Measurements from ENCODE around the gene ALPL. TPM values are rescaled to one million over a fixed set of nuclear protein-coding genes. Genes with fewer than 3 reads are reported as not detected.

Gene ALPL
- total and polyA plus RNA-seq, 2 of the 4 experiments (the other 2 are of a cell fraction): 0.54 to 2.2 TPM

DNA sequence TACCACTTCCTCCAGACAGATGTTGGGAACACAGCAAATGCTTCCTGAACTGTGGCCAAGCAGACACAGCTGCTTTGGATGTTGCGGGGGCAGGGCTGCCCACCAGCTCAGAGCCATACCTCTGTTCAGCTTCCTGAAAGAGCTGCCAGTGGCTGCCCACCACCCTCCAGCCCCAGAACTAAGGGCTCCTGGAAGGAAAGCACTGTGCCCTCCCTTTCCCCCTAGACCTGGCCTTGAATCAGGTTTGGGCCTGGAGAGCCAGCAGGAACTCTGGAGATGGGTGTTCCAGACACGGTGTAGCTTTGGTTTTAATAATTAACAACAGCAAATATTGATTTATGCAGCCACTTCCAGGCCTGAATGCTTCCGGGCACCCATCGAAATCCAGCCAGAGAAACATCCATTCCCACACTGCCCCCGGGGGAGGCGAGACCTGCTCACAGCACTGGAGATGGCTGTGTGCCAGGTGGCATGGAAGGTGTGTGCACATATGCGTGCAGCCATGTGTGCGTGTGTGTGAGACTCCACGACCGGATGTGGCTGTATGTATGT lies 114.3 kb downstream of the ALPL start:
- Histone ChIP-seq H4K5ac (ENCODE audit: low read depth, low read length) (no peak overlapping the region), H2BK120ac (ENCODE audit: low read depth, low read length) (no peak overlapping the region), H4K91ac (ENCODE audit: insufficient read depth, low read depth, low read length) (no peak overlapping the region), H3K27ac (ENCODE audit: insufficient read depth, low read length) (no peak overlapping the region), H3K18ac (ENCODE audit: low read depth, low read length) (no peak overlapping the region), H3K4me2 (ENCODE audit: low read depth, low read length) (no peak overlapping the region), H4K8ac (ENCODE audit: low read depth in 2 of 2, low read length in 2 of 2) (no peak overlapping the region), H3K56ac (ENCODE audit: extremely low read depth, insufficient read depth, low read length) (no peak overlapping the region), H2AK9ac (replicated peaks; ENCODE audit: low read depth, low read length, poor library complexity) (no peak overlapping the region), H3K4me1 (ENCODE audit: control insufficient read depth, insufficient read depth, low read length) (no peaks in the 10 kb centered on the region; the same call in 1 of the 2 replicates), H3K23ac (ENCODE audit: low read depth, low read length) (no peak overlapping the region), H3K4me3 (ENCODE audit: insufficient read depth, low read depth, low read length) (no peak overlapping the region), H3K4ac (ENCODE audit: low read depth, low read length) (no peak overlapping the region), H3K9me3 (ENCODE audit: control insufficient read depth, insufficient read depth, low read length) (no peaks in the 10 kb centered on the region), H3K79me1 (ENCODE audit: low read depth in 1 of 2, low read length in 2 of 2) (no peaks in the 10 kb centered on the region), H2BK15ac (ENCODE audit: low read depth, low read length) (no peak overlapping the region), H2AFZ (replicated peaks; ENCODE audit: low read length, poor library complexity) (no peak overlapping the region), H3K36me3 (ENCODE audit: control insufficient read depth, insufficient read depth, low read length) (no peaks in the 10 kb centered on the region), H3K14ac (replicated peaks; ENCODE audit: low read depth, low read length) (no peak overlapping the region), H3K9me1 (ENCODE audit: insufficient read depth, low read length) (0 out of 2 replicates have a peak, but pooled peaks cover 3% of the 10 kb centered on the region), H2BK5ac (ENCODE audit: low read depth, low read length, poor library complexity, severe bottlenecking) (no peak overlapping the region), H3K9ac (ENCODE audit: low read depth, low read length) (no peak overlapping the region), H3K27me3 (ENCODE audit: control insufficient read depth, insufficient read depth, low read length) (peaks cover 73% of the 10 kb centered on the region), H2BK20ac (ENCODE audit: low read depth, low read length) (no peak overlapping the region), H2AK5ac (ENCODE audit: low read depth, low read length) (no peak overlapping the region), H4K20me1 (ENCODE audit: insufficient read depth, low read length) (no peaks in the 10 kb centered on the region)
- ChIA-PET POLR2A (ENCODE audit: unreplicated experiment) (no interaction called here), CTCF (no interaction called here)
- 100% methylated on average over 1 of the region's 10 CpGs; no CpG with 5 or more reads in 1 of the 2 experiments for WGBS, 2 experiments (ENCODE audit: extremely low coverage in 2 of 2, insufficient read length in 1 of 2)
- TF ChIP-seq, protein P1, sequence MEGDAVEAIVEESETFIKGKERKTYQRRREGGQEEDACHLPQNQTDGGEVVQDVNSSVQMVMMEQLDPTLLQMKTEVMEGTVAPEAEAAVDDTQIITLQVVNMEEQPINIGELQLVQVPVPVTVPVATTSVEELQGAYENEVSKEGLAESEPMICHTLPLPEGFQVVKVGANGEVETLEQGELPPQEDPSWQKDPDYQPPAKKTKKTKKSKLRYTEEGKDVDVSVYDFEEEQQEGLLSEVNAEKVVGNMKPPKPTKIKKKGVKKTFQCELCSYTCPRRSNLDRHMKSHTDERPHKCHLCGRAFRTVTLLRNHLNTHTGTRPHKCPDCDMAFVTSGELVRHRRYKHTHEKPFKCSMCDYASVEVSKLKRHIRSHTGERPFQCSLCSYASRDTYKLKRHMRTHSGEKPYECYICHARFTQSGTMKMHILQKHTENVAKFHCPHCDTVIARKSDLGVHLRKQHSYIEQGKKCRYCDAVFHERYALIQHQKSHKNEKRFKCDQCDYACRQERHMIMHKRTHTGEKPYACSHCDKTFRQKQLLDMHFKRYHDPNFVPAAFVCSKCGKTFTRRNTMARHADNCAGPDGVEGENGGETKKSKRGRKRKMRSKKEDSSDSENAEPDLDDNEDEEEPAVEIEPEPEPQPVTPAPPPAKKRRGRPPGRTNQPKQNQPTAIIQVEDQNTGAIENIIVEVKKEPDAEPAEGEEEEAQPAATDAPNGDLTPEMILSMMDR (conservative IDR thresholded peaks at IDR 0.05; ENCODE audit: low read depth, low read length): no peak
- no peak for TF ChIP-seq CHD1 (IDR thresholded peaks at IDR 0.05; ENCODE audit: low read depth, low read length)
- TF ChIP-seq CEBPB (IDR thresholded peaks at IDR 0.05; ENCODE audit: low read depth, low read length): no peak
- no peak for TF ChIP-seq MAZ (IDR thresholded peaks at IDR 0.05; ENCODE audit: borderline replicate concordance, low read depth, low read length)
- no peak for TF ChIP-seq MAFK (IDR thresholded peaks at IDR 0.05; ENCODE audit: low read depth, low read length)
- TF ChIP-seq RFX5 (IDR thresholded peaks at IDR 0.05; ENCODE audit: low read depth, low read length): no peak
- TF ChIP-seq NFE2L2 (IDR thresholded peaks at IDR 0.05; ENCODE audit: low read depth, low read length): no peak
- TF ChIP-seq, protein P2, sequence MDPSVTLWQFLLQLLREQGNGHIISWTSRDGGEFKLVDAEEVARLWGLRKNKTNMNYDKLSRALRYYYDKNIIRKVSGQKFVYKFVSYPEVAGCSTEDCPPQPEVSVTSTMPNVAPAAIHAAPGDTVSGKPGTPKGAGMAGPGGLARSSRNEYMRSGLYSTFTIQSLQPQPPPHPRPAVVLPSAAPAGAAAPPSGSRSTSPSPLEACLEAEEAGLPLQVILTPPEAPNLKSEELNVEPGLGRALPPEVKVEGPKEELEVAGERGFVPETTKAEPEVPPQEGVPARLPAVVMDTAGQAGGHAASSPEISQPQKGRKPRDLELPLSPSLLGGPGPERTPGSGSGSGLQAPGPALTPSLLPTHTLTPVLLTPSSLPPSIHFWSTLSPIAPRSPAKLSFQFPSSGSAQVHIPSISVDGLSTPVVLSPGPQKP (IDR thresholded peaks at IDR 0.05; ENCODE audit: borderline replicate concordance, low read depth, low read length): no peak
- TF ChIP-seq POLR2A (IDR thresholded peaks at IDR 0.05; ENCODE audit: low read depth, low read length): no peak
- no peak for TF ChIP-seq FOS (IDR thresholded peaks at IDR 0.05; ENCODE audit: low read depth, low read length)
- DNase-seq (no peak), ATAC-seq (ENCODE audit: low read depth) (no peak)
- intact Hi-C loops (cut with micrococcal nuclease) (no loop called here), in situ Hi-C loops (cut with MboI; ENCODE audit: low sequenced_read_pairs) (no loop called here), dilution Hi-C loops (cut with HindIII; ENCODE audit: low sequenced_read_pairs, unreplicated experiment) (no loop called here)
- no TSS peak for BruUV-seq (replicated peaks)

All from IMR-90 (cell line).